ENCODE data around the gene CDK7. TPM values are rescaled to one million over a fixed set of nuclear protein-coding genes. Genes with fewer than 3 reads are reported as not detected.

The CDK7 gene
- total RNA-seq (2022; extraction: Qiagen RNA extraction): 52.0 to 63.4 TPM (median 52.3 TPM) in 5 replicates

GRCh38 chr5:69234457-69235268, at the start of gene CDK7:
Gene CDK7, plus strand, starts transcription at chr5:69234886. Its CDS starts 90 bp downstream, at chr5:69234976.

GRCh38 chr5:69189162-69190086, 45.3 kb upstream of the CDK7 start, which contains the start of gene CENPH:
Gene CENPH, plus strand, starts transcription at chr5:69189583. Its CDS starts 52 bp downstream, at chr5:69189635.

Other genes with a start within 250 kb of the CDK7 start
- gene SLC30A5, start 140.9 kb upstream of the CDK7 start, total RNA-seq (2022; extraction: Qiagen RNA extraction): 29.6 to 39.1 TPM (median 30.4 TPM) in 5 replicates
- gene CCNB1, start 67.7 kb upstream of the CDK7 start, total RNA-seq (2022; extraction: Qiagen RNA extraction): 230 to 264 TPM (median 249 TPM) in 5 replicates
- gene CENPH, start 45.3 kb upstream of the CDK7 start, total RNA-seq (2022; extraction: Qiagen RNA extraction): 26.3 to 30.6 TPM (median 27.4 TPM) in 5 replicates
- gene CCDC125, start 97.9 kb downstream of the CDK7 start, total RNA-seq (2022; extraction: Qiagen RNA extraction): 2.7 to 3.3 TPM (median 3.1 TPM) in 5 replicates
- gene AK6, start 134.6 kb downstream of the CDK7 start, total RNA-seq (2022; extraction: Qiagen RNA extraction): 34.4 to 51.7 TPM (median 44.9 TPM) in 5 replicates
- gene TAF9, start 134.6 kb downstream of the CDK7 start, total RNA-seq (2022; extraction: Qiagen RNA extraction): 121 to 141 TPM (median 122 TPM) in 5 replicates
- gene RAD17, start 134.9 kb downstream of the CDK7 start, total RNA-seq (2022; extraction: Qiagen RNA extraction): 14.6 to 16.1 TPM (median 15.8 TPM) in 5 replicates
- 2.0 to 3.7 TPM (median 2.5 TPM) in 5 replicates for gene MARVELD2, start 180.2 kb downstream of the CDK7 start, total RNA-seq (2022; extraction: Qiagen RNA extraction)

All from A549 treated with AZD2906 at 1 μM for 4 hours (cell line).